ENCODE results near the gene KCNQ5.

KCNQ5 gene

GRCh38 chr6:72784071-72784470 is 162.2 kb downstream of the KCNQ5 start:
- H3K27me3 ChIP-seq (ENCODE audit: insufficient read depth, low read length), result no peaks in the 10 kb centered on the region
- H3K4me3 ChIP-seq (ENCODE audit: low read length), result no peak overlapping the region
- no peaks in the 10 kb centered on the region for H3K9me3 ChIP-seq (ENCODE audit: low read length)
- H2AFZ ChIP-seq (ENCODE audit: low read depth, low read length), result no peak overlapping the region
- H3K36me3 ChIP-seq (ENCODE audit: insufficient read depth, low read length), result no peaks in the 10 kb centered on the region
- no peaks in the 10 kb centered on the region for H3K4me1 ChIP-seq (ENCODE audit: insufficient read depth, low read length)

- Histone ChIP-seq H3K27me3 (ENCODE audit: insufficient read depth, low read length) (no peaks in the 10 kb centered on the region), H3K36me3 (ENCODE audit: insufficient read depth, low read length) (no peaks in the 10 kb centered on the region), H3K4me3 (ENCODE audit: low read length) (no peak overlapping the region), H2AFZ (ENCODE audit: low read depth, low read length) (no peak overlapping the region), H3K4me1 (ENCODE audit: insufficient read depth, low read length) (no peaks in the 10 kb centered on the region), H3K9me3 (ENCODE audit: low read length) (no peaks in the 10 kb centered on the region)
Observed at GRCh38 chr6:72784581-72784980, 162.7 kb downstream of the KCNQ5 start.

- H3K9me3 ChIP-seq (ENCODE audit: low read length), result no peaks in the 10 kb centered on the region
- no peaks in the 10 kb centered on the region for H3K27me3 ChIP-seq (ENCODE audit: insufficient read depth, low read length)
- H3K4me1 ChIP-seq (ENCODE audit: insufficient read depth, low read length), result no peaks in the 10 kb centered on the region
- no peak overlapping the region for H2AFZ ChIP-seq (ENCODE audit: low read depth, low read length)
- no peak overlapping the region for H3K4me3 ChIP-seq (ENCODE audit: low read length)
- H3K36me3 ChIP-seq (ENCODE audit: insufficient read depth, low read length), result no peaks in the 10 kb centered on the region
Observed at GRCh38 chr6:72787391-72788031, 165.6 kb downstream of the KCNQ5 start.

- H2AFZ ChIP-seq (ENCODE audit: low read depth, low read length), result no peak overlapping the region
- H3K36me3 ChIP-seq (ENCODE audit: insufficient read depth, low read length), result no peaks in the 10 kb centered on the region
- no peaks in the 10 kb centered on the region for H3K9me3 ChIP-seq (ENCODE audit: low read length)
Observed at GRCh38 chr6:72788188-72788587, 166.3 kb downstream of the KCNQ5 start.

GRCh38 chr6:72789145-72789544 is 167.3 kb downstream of the KCNQ5 start:
- Histone ChIP-seq H3K9me3 (ENCODE audit: low read length) (no peaks in the 10 kb centered on the region), H3K4me1 (ENCODE audit: insufficient read depth, low read length) (no peaks in the 10 kb centered on the region), H3K27me3 (ENCODE audit: insufficient read depth, low read length) (no peaks in the 10 kb centered on the region), H3K4me3 (ENCODE audit: low read length) (no peak overlapping the region), H2AFZ (ENCODE audit: low read depth, low read length) (no peak overlapping the region), H3K36me3 (ENCODE audit: insufficient read depth, low read length) (no peaks in the 10 kb centered on the region)

More at GRCh38 chr6:72788188-72788587, 166.3 kb downstream of the KCNQ5 start:
- Histone ChIP-seq H3K4me3 (ENCODE audit: low read length) (no peak overlapping the region), H3K27me3 (ENCODE audit: insufficient read depth, low read length) (no peaks in the 10 kb centered on the region), H3K4me1 (ENCODE audit: insufficient read depth, low read length) (no peaks in the 10 kb centered on the region)

GRCh38 chr6:72792692-72793091 is 170.8 kb downstream of the KCNQ5 start:
- Histone ChIP-seq H3K4me1 (ENCODE audit: insufficient read depth, low read length) (no peaks in the 10 kb centered on the region), H3K4me3 (ENCODE audit: low read length) (no peak overlapping the region), H3K27me3 (ENCODE audit: insufficient read depth, low read length) (no peaks in the 10 kb centered on the region), H2AFZ (ENCODE audit: low read depth, low read length) (no peak overlapping the region), H3K9me3 (ENCODE audit: low read length) (no peaks in the 10 kb centered on the region), H3K36me3 (ENCODE audit: insufficient read depth, low read length) (no peaks in the 10 kb centered on the region)

GRCh38 chr6:72793641-72794395 is 172.0 kb downstream of the KCNQ5 start:
- Histone ChIP-seq H3K27me3 (ENCODE audit: insufficient read depth, low read length) (no peaks in the 10 kb centered on the region), H3K36me3 (ENCODE audit: insufficient read depth, low read length) (no peaks in the 10 kb centered on the region), H3K9me3 (ENCODE audit: low read length) (no peaks in the 10 kb centered on the region), H2AFZ (ENCODE audit: low read depth, low read length) (no peak overlapping the region), H3K4me3 (ENCODE audit: low read length) (no peak overlapping the region), H3K4me1 (ENCODE audit: insufficient read depth, low read length) (no peaks in the 10 kb centered on the region)

- no peaks in the 10 kb centered on the region for H3K27me3 ChIP-seq (ENCODE audit: insufficient read depth, low read length)
- no peaks in the 10 kb centered on the region for H3K9me3 ChIP-seq (ENCODE audit: low read length)
Observed at GRCh38 chr6:72798196-72798595, 176.3 kb downstream of the KCNQ5 start.

GRCh38 chr6:72809746-72810379 is 188.0 kb downstream of the KCNQ5 start:
- Histone ChIP-seq H2AFZ (ENCODE audit: low read depth, low read length) (no peak overlapping the region), H3K4me3 (ENCODE audit: low read length) (no peak overlapping the region), H3K36me3 (ENCODE audit: insufficient read depth, low read length) (no peaks in the 10 kb centered on the region), H3K27me3 (ENCODE audit: insufficient read depth, low read length) (no peaks in the 10 kb centered on the region), H3K4me1 (ENCODE audit: insufficient read depth, low read length) (peaks cover 9% of the 10 kb centered on the region), H3K9me3 (ENCODE audit: low read length) (no peaks in the 10 kb centered on the region)

More at GRCh38 chr6:72798196-72798595, 176.3 kb downstream of the KCNQ5 start:
- Histone ChIP-seq H2AFZ (ENCODE audit: low read depth, low read length) (no peak overlapping the region), H3K4me1 (ENCODE audit: insufficient read depth, low read length) (no peaks in the 10 kb centered on the region), H3K4me3 (ENCODE audit: low read length) (no peak overlapping the region), H3K36me3 (ENCODE audit: insufficient read depth, low read length) (no peaks in the 10 kb centered on the region)

- no peak overlapping the region for H3K4me3 ChIP-seq (ENCODE audit: low read length)
- H3K27me3 ChIP-seq (ENCODE audit: insufficient read depth, low read length), result no peaks in the 10 kb centered on the region
- peaks cover 9% of the 10 kb centered on the region for H3K4me1 ChIP-seq (ENCODE audit: insufficient read depth, low read length)
- no peak overlapping the region for H2AFZ ChIP-seq (ENCODE audit: low read depth, low read length)
- H3K9me3 ChIP-seq (ENCODE audit: low read length), result no peaks in the 10 kb centered on the region
- no peaks in the 10 kb centered on the region for H3K36me3 ChIP-seq (ENCODE audit: insufficient read depth, low read length)
Observed at GRCh38 chr6:72810571-72811280, 188.9 kb downstream of the KCNQ5 start.

GRCh38 chr6:72811971-72812421 is 190.1 kb downstream of the KCNQ5 start:
- H2AFZ ChIP-seq (ENCODE audit: low read depth, low read length), result no peak overlapping the region
- H3K4me1 ChIP-seq (ENCODE audit: insufficient read depth, low read length), result peaks cover 9% of the 10 kb centered on the region
- no peaks in the 10 kb centered on the region for H3K36me3 ChIP-seq (ENCODE audit: insufficient read depth, low read length)
- no peaks in the 10 kb centered on the region for H3K27me3 ChIP-seq (ENCODE audit: insufficient read depth, low read length)
- H3K4me3 ChIP-seq (ENCODE audit: low read length), result no peak overlapping the region
- no peaks in the 10 kb centered on the region for H3K9me3 ChIP-seq (ENCODE audit: low read length)

GRCh38 chr6:72813807-72814596 is 192.1 kb downstream of the KCNQ5 start:
- H2AFZ ChIP-seq (ENCODE audit: low read depth, low read length), result no peak overlapping the region
- H3K4me1 ChIP-seq (ENCODE audit: insufficient read depth, low read length), result peaks cover 9% of the 10 kb centered on the region
- no peaks in the 10 kb centered on the region for H3K36me3 ChIP-seq (ENCODE audit: insufficient read depth, low read length)
- no peak overlapping the region for H3K4me3 ChIP-seq (ENCODE audit: low read length)
- no peaks in the 10 kb centered on the region for H3K27me3 ChIP-seq (ENCODE audit: insufficient read depth, low read length)
- H3K9me3 ChIP-seq (ENCODE audit: low read length), result no peaks in the 10 kb centered on the region

Measured in neuron (in vitro differentiated cells).